H1 (cell line): ENCODE measurements around the gene KDM8. TPM values are rescaled to one million over a fixed set of nuclear protein-coding genes. Genes with fewer than 3 reads are reported as not detected.

Source experiments
- CTCF ChIA-PET: fragments of 300-600 bp; sonication (Branson Sonifier 250); formaldehyde crosslinking; loops from one replicate; lab custom pipeline; 2021; ENCODE audit not compliant: partially characterized antibody; lab: Charles Lee
- POLR2A ChIA-PET: fragments of 300-600 bp; sonication (Branson Sonifier 250); formaldehyde crosslinking; loops from one replicate; lab custom pipeline; 2021; ENCODE audit warnings: inconsistent platforms; ENCODE audit not compliant: partially characterized antibody; lab: Charles Lee
- DNase-seq, 2 experiments: peaks; one replicate each; pipeline versions ENCODE4 v3.0.0 to v3.0.0-alpha.2; 2010 to 2022; ENCODE audit warnings: low spot score in 2 of 2, low read depth in 1 of 2, mixed read lengths in 1 of 2
- FAIRE-seq: peaks from 2 replicates; lab custom pipeline; 2011; peaks lifted over from hg19 to GRCh38; lab: Jason Lieb, UNC
- H2AFZ ChIP-seq: 2 replicates; pipeline ENCODE4 v1.8.1; 2012; ENCODE audit warnings: low read length, inconsistent platforms
- H2AK5ac ChIP-seq: 2 replicates; pipeline ENCODE4 v1.6.1; 2013; ENCODE audit warnings: low read depth, low read length
- H2BK120ac ChIP-seq: replicated peaks from 2 replicates; pipeline ENCODE3; 2013; ENCODE audit warnings: low read depth, low read length, inconsistent platforms
- H2BK12ac ChIP-seq: 2 replicates; pipeline ENCODE4 v1.6.1; 2013; ENCODE audit warnings: low read depth, low read length
- H2BK15ac ChIP-seq: 2 replicates; pipeline ENCODE4 v1.6.1; 2013; ENCODE audit warnings: low read length
- H2BK20ac ChIP-seq: 2 replicates; pipeline ENCODE4 v1.6.1; 2013; ENCODE audit warnings: low read length
- H2BK5ac ChIP-seq: 2 replicates; pipeline ENCODE4 v1.6.1; 2013; ENCODE audit warnings: low read depth, low read length
- H3K14ac ChIP-seq: 2 replicates; pipeline ENCODE4 v1.6.1; 2013; ENCODE audit warnings: inconsistent platforms; ENCODE audit not compliant: insufficient read length
- H3K18ac ChIP-seq: 2 replicates; pipeline ENCODE4 v1.6.1; 2013; ENCODE audit warnings: low read length; ENCODE audit errors: extremely low read depth
- H3K23ac ChIP-seq: 2 replicates; pipeline ENCODE4 v1.6.1; 2013; ENCODE audit warnings: inconsistent platforms; ENCODE audit not compliant: insufficient read length
- H3K23me2 ChIP-seq: 2 replicates; pipeline ENCODE4 v1.6.1; 2013; ENCODE audit warnings: low read depth, low read length
- H3K27ac ChIP-seq: 2 replicates; pipeline ENCODE4 v1.6.1; 2011; ENCODE audit warnings: low read depth, low read length, inconsistent platforms
- H3K27me3 ChIP-seq, 4 experiments: replicated peaks in 1 of 4; 1 replicate in 1 of 4; 2 replicates in 3 of 4; pipeline versions ENCODE4 v1.6.1 to v1.8.1; 2011 to 2013; ENCODE audit warnings: low read length in 3 of 4, mild to moderate bottlenecking in 3 of 4, inconsistent platforms in 2 of 4, mixed read lengths in 2 of 4, moderate library complexity in 1 of 4; ENCODE audit not compliant: control insufficient read depth in 3 of 4, insufficient read depth in 3 of 4; ENCODE audit errors: extremely low read depth in 1 of 4
- H3K36me3 ChIP-seq, 4 experiments: 2 replicates each; pipeline versions ENCODE4 v1.6.1 to v1.8.1; 2011 to 2013; ENCODE audit warnings: mild to moderate bottlenecking in 4 of 4, low read length in 3 of 4, moderate library complexity in 2 of 4, control low read depth in 1 of 4, inconsistent platforms in 1 of 4; ENCODE audit not compliant: insufficient read depth in 4 of 4, control insufficient read depth in 2 of 4
- H3K4ac ChIP-seq: replicated peaks from 2 replicates; pipeline ENCODE3; 2013; ENCODE audit warnings: low read length, low read depth, mixed read lengths, inconsistent platforms; ENCODE audit not compliant: insufficient read length
- H3K4me1 ChIP-seq, 4 experiments: replicated peaks in 1 of 4; 1 replicate in 1 of 4; 2 replicates in 3 of 4; pipeline versions ENCODE4 v1.6.1 to v1.8.1; 2011 to 2013; ENCODE audit warnings: low read length in 3 of 4, inconsistent platforms in 2 of 4, mixed read lengths in 1 of 4; ENCODE audit not compliant: insufficient read depth in 4 of 4, control insufficient read depth in 3 of 4
- H3K4me2 ChIP-seq, 2 experiments: 2 replicates each; pipeline versions ENCODE4 v1.6.1 to v1.8.1; 2011 to 2013; ENCODE audit warnings: low read depth in 2 of 2, low read length in 2 of 2, control low read depth in 1 of 2, inconsistent platforms in 1 of 2, mild to moderate bottlenecking in 1 of 2; ENCODE audit not compliant: insufficient read depth in 1 of 2
- H3K4me3 ChIP-seq, 4 experiments: fragments of 200-600, 300-600 bp in 1 of 4; sonication (generic), shearing (Covaris generic), sonication (Bioruptor Twin) in 1 of 4; 2 replicates each; pipeline versions ENCODE4 v1.5.1 to v1.8.1; 2011 to 2016; ENCODE audit warnings: low read length in 4 of 4, low read depth in 3 of 4, control low read depth in 2 of 4, inconsistent platforms in 2 of 4, mild to moderate bottlenecking in 2 of 4, mixed read lengths in 1 of 4, moderate library complexity in 1 of 4; ENCODE audit not compliant: insufficient read depth in 2 of 4; ENCODE audit errors: extremely low read depth in 1 of 4
- H3K56ac ChIP-seq: replicated peaks from 2 replicates; pipeline ENCODE3; 2013; ENCODE audit warnings: low read depth, mild to moderate bottlenecking, mixed read lengths, low read length, inconsistent platforms; ENCODE audit not compliant: insufficient read length
- H3K79me1 ChIP-seq: 2 replicates; pipeline ENCODE4 v1.6.1; 2013; ENCODE audit warnings: low read depth, low read length, control low read depth
- H3K79me2 ChIP-seq, 2 experiments: 2 replicates each; pipeline versions ENCODE4 v1.6.1 to v1.8.1; 2012 to 2013; ENCODE audit warnings: low read length in 2 of 2, mild to moderate bottlenecking in 2 of 2, inconsistent platforms in 1 of 2; ENCODE audit not compliant: insufficient read depth in 2 of 2, control insufficient read depth in 1 of 2
- H3K9ac ChIP-seq, 4 experiments: replicated peaks in 1 of 4; 1 replicate in 1 of 4; 2 replicates in 3 of 4; pipeline versions ENCODE4 v1.6.1 to v1.8.1; 2011 to 2013; ENCODE audit warnings: low read depth in 3 of 4, low read length in 3 of 4, control low read depth in 2 of 4, mild to moderate bottlenecking in 2 of 4, moderate library complexity in 2 of 4, inconsistent platforms in 1 of 4; ENCODE audit errors: extremely low read depth in 1 of 4
- H3K9me3 ChIP-seq, 2 experiments: 2 replicates each; pipeline versions ENCODE4 v1.6.1 to v1.8.1; 2012 to 2013; ENCODE audit warnings: mild to moderate bottlenecking in 2 of 2, moderate library complexity in 2 of 2, control low read depth in 1 of 2, inconsistent platforms in 1 of 2, low read depth in 1 of 2, low read length in 1 of 2, mixed read lengths in 1 of 2; ENCODE audit not compliant: insufficient read depth in 2 of 2
- H4K20me1 ChIP-seq, 2 experiments: replicated peaks in 1 of 2; 2 replicates each; pipeline versions ENCODE3 to v1.8.1; 2011 to 2013; ENCODE audit warnings: inconsistent platforms in 2 of 2, low read length in 2 of 2, mild to moderate bottlenecking in 1 of 2; ENCODE audit not compliant: insufficient read depth in 2 of 2, control insufficient read depth in 1 of 2
- H4K5ac ChIP-seq: 2 replicates; pipeline ENCODE4 v1.6.1; 2013; ENCODE audit warnings: low read length, low read depth, mixed read lengths, inconsistent platforms; ENCODE audit not compliant: insufficient read length
- H4K8ac ChIP-seq: 2 replicates; pipeline ENCODE4 v1.8.0; 2013; ENCODE audit warnings: mild to moderate bottlenecking, moderate library complexity, low read length, inconsistent platforms; ENCODE audit not compliant: insufficient read depth; ENCODE audit errors: extremely low read depth
- H4K91ac ChIP-seq: replicated peaks from 2 replicates; pipeline ENCODE3; 2013; ENCODE audit warnings: low read length, mixed read lengths, inconsistent platforms; ENCODE audit not compliant: insufficient read length
- BCL11A ChIP-seq, 2 experiments: IDR thresholded peaks; one replicate each; pipeline ENCODE4 v1.6.1; 2011; ENCODE audit warnings: low read depth in 2 of 2, low read length in 2 of 2, mild to moderate bottlenecking in 2 of 2
- CBX5 ChIP-seq: fragments of 300-800, 300-1000 bp; sonication (generic); IDR thresholded peaks from 2 replicates; pipeline ENCODE4 v1.7.1; 2016; ENCODE audit warnings: antibody characterized with exemption, low read length, low read depth
- CTBP2 ChIP-seq: IDR thresholded peaks from 2 replicates; pipeline ENCODE4 v1.7.0; 2011; ENCODE audit warnings: borderline replicate concordance, mild to moderate bottlenecking, moderate library complexity, mixed read lengths, low read length; ENCODE audit not compliant: insufficient read depth, insufficient read length
- EGR1 ChIP-seq: IDR thresholded peaks from 2 replicates; pipeline ENCODE4 v1.6.1; 2011; ENCODE audit warnings: low read depth, low read length, borderline replicate concordance
- HDAC6 ChIP-seq: IDR thresholded peaks from one replicate; pipeline ENCODE4 v1.7.1; 2012; ENCODE audit warnings: low read depth, mild to moderate bottlenecking, inconsistent platforms, low read length, moderate library complexity
- KDM4A ChIP-seq: IDR thresholded peaks from one replicate; pipeline ENCODE4 v1.7.1; 2012; ENCODE audit warnings: low read depth, mild to moderate bottlenecking, moderate library complexity, low read length, inconsistent platforms; ENCODE audit not compliant: severe bottlenecking
- KDM5A ChIP-seq: fragments of 200-600 bp; IDR thresholded peaks from 2 replicates; pipeline ENCODE4 v1.7.1; 2012; ENCODE audit warnings: mild to moderate bottlenecking, low read length, inconsistent platforms, mixed read lengths
- POU5F1 ChIP-seq: IDR thresholded peaks from 2 replicates; pipeline ENCODE4 v1.6.1; 2011; ENCODE audit warnings: low read depth, mild to moderate bottlenecking, low read length, moderate library complexity
- RXRA ChIP-seq: IDR thresholded peaks from 2 replicates; pipeline ENCODE4 v1.6.1; 2011; ENCODE audit warnings: low read depth, mild to moderate bottlenecking, low read length, moderate library complexity; ENCODE audit not compliant: insufficient read depth
- SIN3A ChIP-seq, 2 experiments: IDR thresholded peaks in 1 of 2; conservative IDR thresholded peaks in 1 of 2; 2 replicates each; pipeline ENCODE4 v1.6.1; 2011 to 2012; ENCODE audit warnings: low read length in 2 of 2, improper control_type of control experiment in 1 of 2, low read depth in 1 of 2, mild to moderate bottlenecking in 1 of 2
- SIX5 ChIP-seq: IDR thresholded peaks from 2 replicates; pipeline ENCODE4 v1.6.1; 2011; ENCODE audit warnings: mild to moderate bottlenecking, low read depth, low read length
- SP2 ChIP-seq: IDR thresholded peaks from 2 replicates; pipeline ENCODE4 v1.6.1; 2012; ENCODE audit warnings: mild to moderate bottlenecking, low read length, inconsistent platforms
- WGBS, 2 experiments: shearing (Covaris generic) in 1 of 2; methylation state at CpG; one replicate each; pipeline versions ENCODE4 v1.1.6 to v1.1.7; 2013 to 2015; ENCODE audit warnings: low lambda C conversion rate in 2 of 2, mixed read lengths in 2 of 2, inconsistent platforms in 1 of 2, low coverage in 1 of 2, missing lambda C conversion rate in 1 of 2; ENCODE audit not compliant: insufficient replicate concordance in 2 of 2, insufficient coverage in 1 of 2, insufficient read length in 1 of 2; ENCODE audit errors: extremely low coverage in 1 of 2, missing lambda C conversion rate in 1 of 2; 5-methylcytosine and 5-hydroxymethylcytosine counted together
- polyA plus RNA-seq, 7 experiments: library from polyadenylated mRNA; depleted of rRNA in 3 of 7; stranded (reverse) in 5 of 7; unstranded in 2 of 7; fragments of >200 nt in 5 of 7; fragments of 200-250 nt in 2 of 7; gene quantifications; 1 replicate in 5 of 7; 2 replicates in 1 of 7; 4 replicates in 1 of 7; pipeline versions ENCODE4 v1.2.1 to v1.2.3, GENCODE V29; 2011 to 2013; ENCODE audit warnings: missing spikeins in 2 of 7, mixed read lengths in 2 of 7
- total RNA-seq: library from RNA; stranded (reverse); fragmentation: NEBNext Ultra II Directional; extraction: Animal tissue kit (Norgen Biotek cat#: 25700); gene quantifications from 2 replicates; pipeline ENCODE4 v1.2.1, GENCODE V29; 2021

The KDM8 gene
- total and polyA plus RNA-seq, 2 of the 8 experiments (the other 6 are each of a cell fraction or from before 2014, with no cell fraction given): 10.3 to 12.8 TPM

- H3K4me2 ChIP-seq: peak overlapping the region in 1 of 2 experiments; percentile 2; a peak in 1 of 4 replicates
- POLR2A ChIA-PET: interaction anchor here (0.6 to 0.8 kb wide), 2 partner anchors 24 to 474 kb away, joined by 3 to 4 read pairs; no protein-coding TSS in a partner anchor
- peak; percentile 71 for FAIRE-seq
- no peak for TF ChIP-seq SIX5
- TF ChIP-seq CTBP2: no peak
- no peak for TF ChIP-seq RXRA
- no peak for TF ChIP-seq KDM4A
- TF ChIP-seq POU5F1: no peak
- no peak for TF ChIP-seq CBX5
- TF ChIP-seq EGR1: no peak
- no peak for TF ChIP-seq BCL11A (IDR thresholded peaks at IDR 0.05; ENCODE audit: low read depth in 2 of 2, low read length in 2 of 2)
- TF ChIP-seq KDM5A: no peak
- TF ChIP-seq SIN3A (conservative IDR thresholded peaks at IDR 0.05 in 1 of 2, IDR thresholded peaks at IDR 0.05 in 1 of 2; ENCODE audit: low read depth in 1 of 2, low read length in 2 of 2): no peak
- no peak for TF ChIP-seq HDAC6
- no peak for TF ChIP-seq SP2
These were observed 23.7 kb upstream of the KDM8 start for GRCh38 chr16:27179500-27180072.

More at GRCh38 chr16:27179500-27180072, 23.7 kb upstream of the KDM8 start:
- Histone ChIP-seq H4K5ac (no peak overlapping the region), H2BK15ac (0 out of 2 replicates have a peak overlapping the region, but pooled peaks have one; percentile 13), H3K4me1 (peaks cover 0 to 3% (median 0%) of the 10 kb centered on the region in 4 experiments; a peak in 3 of 7 replicates), H2AK5ac (no peak overlapping the region), H2BK5ac (no peak overlapping the region), H3K9ac (no peak overlapping the region), H3K27me3 (no peaks in the 10 kb centered on the region), H3K4me3 (no peak overlapping the region), H3K36me3 (no peaks in the 10 kb centered on the region), H3K14ac (no peak overlapping the region), H3K9me3 (no peaks in the 10 kb centered on the region), H3K23me2 (no peaks in the 10 kb centered on the region), H3K23ac (no peak overlapping the region), H3K4ac (no peak overlapping the region), H4K8ac (no peak overlapping the region; the same call in 1 of the 2 replicates), H3K27ac (no peak overlapping the region), H4K91ac (no peak overlapping the region), H2BK20ac (no peak overlapping the region), H3K79me1 (no peaks in the 10 kb centered on the region), H3K79me2 (no peaks in the 10 kb centered on the region), H2AFZ (peak overlapping the region; percentile 99), H3K56ac (no peak overlapping the region), H4K20me1 (no peaks in the 10 kb centered on the region), H3K18ac (peak overlapping the region; percentile 65; the same call in 1 of the 2 replicates), H2BK120ac (no peak overlapping the region), H2BK12ac (no peak overlapping the region)
- CTCF ChIA-PET: interaction anchor here (0.6 to 5.2 kb wide), 38 partner anchors 9 to 302 kb away, joined by 3 to 50 read pairs (median 5); no protein-coding TSS in a partner anchor
- WGBS, 2 experiments: 19% methylated on average over 13 of the region's 13 CpGs; no CpG with 5 or more reads in 1 of the 2 experiments
- DNase-seq: peak; percentile 50 to 96
